Measurements from ENCODE around the gene GLRA1. TPM values are rescaled to one million over a fixed set of nuclear protein-coding genes. Genes with fewer than 3 reads are reported as not detected.
"Not testable (repeated sequence)": the region's sequence is repeated elsewhere in the genome, so short reads cannot be mapped to it uniquely, and the experiment has no call there.

GLRA1 gene
- total RNA-seq, 4 donors from 2014 or later = not detected

- no peak for DNase-seq (ENCODE audit: low spot score in 2 of 2)
- H3K9me3 ChIP-seq = no peaks in the 10 kb centered on the region
- no peaks in the 10 kb centered on the region for H3K4me1 ChIP-seq
- no peaks in the 10 kb centered on the region for H3K27me3 ChIP-seq
- TF ChIP-seq, protein P1, sequence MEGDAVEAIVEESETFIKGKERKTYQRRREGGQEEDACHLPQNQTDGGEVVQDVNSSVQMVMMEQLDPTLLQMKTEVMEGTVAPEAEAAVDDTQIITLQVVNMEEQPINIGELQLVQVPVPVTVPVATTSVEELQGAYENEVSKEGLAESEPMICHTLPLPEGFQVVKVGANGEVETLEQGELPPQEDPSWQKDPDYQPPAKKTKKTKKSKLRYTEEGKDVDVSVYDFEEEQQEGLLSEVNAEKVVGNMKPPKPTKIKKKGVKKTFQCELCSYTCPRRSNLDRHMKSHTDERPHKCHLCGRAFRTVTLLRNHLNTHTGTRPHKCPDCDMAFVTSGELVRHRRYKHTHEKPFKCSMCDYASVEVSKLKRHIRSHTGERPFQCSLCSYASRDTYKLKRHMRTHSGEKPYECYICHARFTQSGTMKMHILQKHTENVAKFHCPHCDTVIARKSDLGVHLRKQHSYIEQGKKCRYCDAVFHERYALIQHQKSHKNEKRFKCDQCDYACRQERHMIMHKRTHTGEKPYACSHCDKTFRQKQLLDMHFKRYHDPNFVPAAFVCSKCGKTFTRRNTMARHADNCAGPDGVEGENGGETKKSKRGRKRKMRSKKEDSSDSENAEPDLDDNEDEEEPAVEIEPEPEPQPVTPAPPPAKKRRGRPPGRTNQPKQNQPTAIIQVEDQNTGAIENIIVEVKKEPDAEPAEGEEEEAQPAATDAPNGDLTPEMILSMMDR (IDR thresholded peaks at IDR 0.05) = no peak
- TF ChIP-seq EP300 (IDR thresholded peaks at IDR 0.05) = no peak
- no peak overlapping the region for H3K4me3 ChIP-seq
- no peak overlapping the region for H3K27ac ChIP-seq
- H3K36me3 ChIP-seq = peaks cover 90% of the 10 kb centered on the region
- 89% methylated on average over 1 of the region's 1 CpG for WGBS
Observed at GRCh38 chr5:151795426-151795825, 129.2 kb downstream of the GLRA1 start.

- WGBS = 98% methylated on average over 3 of the region's 3 CpGs
Observed at GRCh38 chr5:151793358-151793757, 131.3 kb downstream of the GLRA1 start.

GRCh38 chr5:151787817-151788216, 136.8 kb downstream of the GLRA1 start:
- peaks cover 52% of the 10 kb centered on the region for H3K36me3 ChIP-seq
- no peak overlapping the region for H3K4me3 ChIP-seq
- 82% methylated on average over 6 of the region's 6 CpGs for WGBS
- no peaks in the 10 kb centered on the region for H3K27me3 ChIP-seq
- H3K9me3 ChIP-seq = no peaks in the 10 kb centered on the region
- H3K4me1 ChIP-seq = peaks cover 12% of the 10 kb centered on the region
- no peak overlapping the region for H3K27ac ChIP-seq
- no peak for DNase-seq (ENCODE audit: low spot score in 2 of 2)
- TF ChIP-seq, protein P1 (IDR thresholded peaks at IDR 0.05) = no peak
- no peak for TF ChIP-seq POLR2AphosphoS5 (IDR thresholded peaks at IDR 0.05)
- no peak for TF ChIP-seq POLR2A (IDR thresholded peaks at IDR 0.05)

More at GRCh38 chr5:151793358-151793757, 131.3 kb downstream of the GLRA1 start:
- no peak overlapping the region for H3K4me3 ChIP-seq
- H3K27me3 ChIP-seq = no peaks in the 10 kb centered on the region
- no peak for DNase-seq (ENCODE audit: low spot score in 2 of 2)
- peaks cover 91% of the 10 kb centered on the region for H3K36me3 ChIP-seq
- H3K9me3 ChIP-seq = no peaks in the 10 kb centered on the region
- no peaks in the 10 kb centered on the region for H3K4me1 ChIP-seq
- no peak for TF ChIP-seq POLR2AphosphoS5 (IDR thresholded peaks at IDR 0.05)
- no peak for TF ChIP-seq EP300 (IDR thresholded peaks at IDR 0.05)
- TF ChIP-seq POLR2A (IDR thresholded peaks at IDR 0.05) = no peak
- TF ChIP-seq, protein P1 (IDR thresholded peaks at IDR 0.05) = no peak
- H3K27ac ChIP-seq = no peak overlapping the region

- peaks cover 12% of the 10 kb centered on the region for H3K4me1 ChIP-seq
- TF ChIP-seq POLR2A (IDR thresholded peaks at IDR 0.05) (no peak), POLR2AphosphoS5 (IDR thresholded peaks at IDR 0.05) (no peak), EP300 (IDR thresholded peaks at IDR 0.05) (no peak)
- TF ChIP-seq, protein P1 (IDR thresholded peaks at IDR 0.05) = no peak
Observed at GRCh38 chr5:151786468-151786867, 138.2 kb downstream of the GLRA1 start.

DNA sequence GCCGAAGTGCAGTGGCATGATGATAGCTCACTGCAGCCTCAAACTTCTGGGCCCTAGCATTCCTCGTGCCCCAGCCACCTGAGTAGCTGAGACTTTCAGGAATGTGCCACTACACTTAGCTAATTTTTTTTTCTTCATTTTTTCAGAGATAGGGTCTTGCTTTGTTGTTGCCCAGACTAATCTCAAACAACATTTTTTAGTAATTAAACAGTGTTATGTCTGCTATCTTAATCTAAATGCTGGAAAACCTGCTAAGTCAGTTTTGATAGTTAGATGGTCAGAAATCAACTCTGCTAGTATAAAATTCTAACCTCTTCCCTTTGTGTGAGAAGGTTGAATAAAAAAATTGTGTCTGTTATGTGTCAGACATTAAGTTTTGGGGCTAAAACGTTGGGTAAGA, 140.5 kb downstream of the GLRA1 start:
- TF ChIP-seq POLR2A (IDR thresholded peaks at IDR 0.05) (no peak), EP300 (IDR thresholded peaks at IDR 0.05) (no peak), POLR2AphosphoS5 (IDR thresholded peaks at IDR 0.05) (no peak)
- TF ChIP-seq, protein P1 (IDR thresholded peaks at IDR 0.05) = no peak
- Histone ChIP-seq H3K4me3 (no peak overlapping the region), H3K36me3 (peaks cover 16% of the 10 kb centered on the region), H3K4me1 (peaks cover 15% of the 10 kb centered on the region), H3K27ac (no peak overlapping the region), H3K27me3 (no peaks in the 10 kb centered on the region), H3K9me3 (no peaks in the 10 kb centered on the region)
- 74% methylated on average over 3 of the region's 3 CpGs for WGBS
- DNase-seq (ENCODE audit: low spot score in 2 of 2) = no peak

More at GRCh38 chr5:151786468-151786867, 138.2 kb downstream of the GLRA1 start:
- no peak overlapping the region for H3K4me3 ChIP-seq
- WGBS = 77% methylated on average over 4 of the region's 4 CpGs
- H3K9me3 ChIP-seq = no peaks in the 10 kb centered on the region
- H3K27ac ChIP-seq = no peak overlapping the region
- DNase-seq (ENCODE audit: low spot score in 2 of 2) = no peak
- H3K36me3 ChIP-seq = peaks cover 38% of the 10 kb centered on the region
- no peaks in the 10 kb centered on the region for H3K27me3 ChIP-seq

- peaks cover 16% of the 10 kb centered on the region for H3K36me3 ChIP-seq
- H3K4me3 ChIP-seq; H3K9me3 ChIP-seq; H3K27ac ChIP-seq; DNase-seq (ENCODE audit: low spot score in 2 of 2); H3K27me3 ChIP-seq: not testable (repeated sequence)
- H3K4me1 ChIP-seq = peaks cover 15% of the 10 kb centered on the region
- 94% methylated on average over 16 of the region's 16 CpGs for WGBS
Observed at GRCh38 chr5:151783664-151784063, 141.0 kb downstream of the GLRA1 start.
